HG03196 (cell line): ENCODE results near the gene CLMN.

Experiments used
- ATAC-seq: cut with Tn5 transposase; IDR thresholded peaks from one replicate; pipeline ENCODE4 v1.9.1; 2021; ENCODE audit not compliant: unreplicated experiment

Gene CLMN

GRCh38 chr14:95304342-95304741 lies 15.4 kb downstream of the CLMN start:
- no peak for ATAC-seq

GRCh38 chr14:95303552-95303951 lies 16.2 kb downstream of the CLMN start:
- no peak for ATAC-seq

GRCh38 chr14:95302667-95303506 lies 16.8 kb downstream of the CLMN start:
- ATAC-seq: no peak

GRCh38 chr14:95301527-95302187 lies 18.1 kb downstream of the CLMN start:
- ATAC-seq: no peak

GRCh38 chr14:95300697-95301526 lies 18.8 kb downstream of the CLMN start:
- ATAC-seq: no peak

- ATAC-seq: no peak
Measured at GRCh38 chr14:95300002-95300696, 19.6 kb downstream of the CLMN start.

GRCh38 chr14:95299271-95299670 lies 20.4 kb downstream of the CLMN start:
- no peak for ATAC-seq

GRCh38 chr14:95297832-95298231 lies 21.9 kb downstream of the CLMN start:
- ATAC-seq: no peak

GRCh38 chr14:95296966-95297365 lies 22.7 kb downstream of the CLMN start:
- no peak for ATAC-seq

- ATAC-seq: no peak
Measured at GRCh38 chr14:95295600-95296376, 23.9 kb downstream of the CLMN start.

GRCh38 chr14:95294834-95295599 lies 24.7 kb downstream of the CLMN start:
- ATAC-seq: no peak

- ATAC-seq: no peak
Measured at GRCh38 chr14:95294320-95294719, 25.4 kb downstream of the CLMN start.

- no peak for ATAC-seq
Measured at GRCh38 chr14:95293449-95293848, 26.3 kb downstream of the CLMN start.

- no peak for ATAC-seq
Measured at GRCh38 chr14:95292660-95293425, 26.9 kb downstream of the CLMN start.

GRCh38 chr14:95291859-95292542 lies 27.7 kb downstream of the CLMN start:
- ATAC-seq: no peak

GRCh38 chr14:95290871-95291431 lies 28.8 kb downstream of the CLMN start:
- no peak for ATAC-seq

- ATAC-seq: no peak
Measured at GRCh38 chr14:95290021-95290420, 29.7 kb downstream of the CLMN start.
